IMR-90 (cell line): ENCODE results near the gene FGF12.

ENCODE experiments used
- RAD21 ChIP-seq: IDR thresholded peaks from 2 replicates; pipeline ENCODE4 v1.6.1; 2012; ENCODE audit warnings: low read length, improper control_type of control experiment
- TF ChIP-seq, protein P1 (sequence below): conservative IDR thresholded peaks from 2 replicates; pipeline ENCODE4 v1.5.1; 2012; ENCODE audit warnings: mild to moderate bottlenecking, low read depth, low read length, improper control_type of control experiment

- TF ChIP-seq, protein P1, sequence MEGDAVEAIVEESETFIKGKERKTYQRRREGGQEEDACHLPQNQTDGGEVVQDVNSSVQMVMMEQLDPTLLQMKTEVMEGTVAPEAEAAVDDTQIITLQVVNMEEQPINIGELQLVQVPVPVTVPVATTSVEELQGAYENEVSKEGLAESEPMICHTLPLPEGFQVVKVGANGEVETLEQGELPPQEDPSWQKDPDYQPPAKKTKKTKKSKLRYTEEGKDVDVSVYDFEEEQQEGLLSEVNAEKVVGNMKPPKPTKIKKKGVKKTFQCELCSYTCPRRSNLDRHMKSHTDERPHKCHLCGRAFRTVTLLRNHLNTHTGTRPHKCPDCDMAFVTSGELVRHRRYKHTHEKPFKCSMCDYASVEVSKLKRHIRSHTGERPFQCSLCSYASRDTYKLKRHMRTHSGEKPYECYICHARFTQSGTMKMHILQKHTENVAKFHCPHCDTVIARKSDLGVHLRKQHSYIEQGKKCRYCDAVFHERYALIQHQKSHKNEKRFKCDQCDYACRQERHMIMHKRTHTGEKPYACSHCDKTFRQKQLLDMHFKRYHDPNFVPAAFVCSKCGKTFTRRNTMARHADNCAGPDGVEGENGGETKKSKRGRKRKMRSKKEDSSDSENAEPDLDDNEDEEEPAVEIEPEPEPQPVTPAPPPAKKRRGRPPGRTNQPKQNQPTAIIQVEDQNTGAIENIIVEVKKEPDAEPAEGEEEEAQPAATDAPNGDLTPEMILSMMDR, result no peak
- no peak for TF ChIP-seq RAD21
Observed at GRCh38 chr3:192373032-192373431, 354.3 kb downstream of the FGF12 start.
